Measurements from ENCODE around the gene ZNF839.

DNA sequence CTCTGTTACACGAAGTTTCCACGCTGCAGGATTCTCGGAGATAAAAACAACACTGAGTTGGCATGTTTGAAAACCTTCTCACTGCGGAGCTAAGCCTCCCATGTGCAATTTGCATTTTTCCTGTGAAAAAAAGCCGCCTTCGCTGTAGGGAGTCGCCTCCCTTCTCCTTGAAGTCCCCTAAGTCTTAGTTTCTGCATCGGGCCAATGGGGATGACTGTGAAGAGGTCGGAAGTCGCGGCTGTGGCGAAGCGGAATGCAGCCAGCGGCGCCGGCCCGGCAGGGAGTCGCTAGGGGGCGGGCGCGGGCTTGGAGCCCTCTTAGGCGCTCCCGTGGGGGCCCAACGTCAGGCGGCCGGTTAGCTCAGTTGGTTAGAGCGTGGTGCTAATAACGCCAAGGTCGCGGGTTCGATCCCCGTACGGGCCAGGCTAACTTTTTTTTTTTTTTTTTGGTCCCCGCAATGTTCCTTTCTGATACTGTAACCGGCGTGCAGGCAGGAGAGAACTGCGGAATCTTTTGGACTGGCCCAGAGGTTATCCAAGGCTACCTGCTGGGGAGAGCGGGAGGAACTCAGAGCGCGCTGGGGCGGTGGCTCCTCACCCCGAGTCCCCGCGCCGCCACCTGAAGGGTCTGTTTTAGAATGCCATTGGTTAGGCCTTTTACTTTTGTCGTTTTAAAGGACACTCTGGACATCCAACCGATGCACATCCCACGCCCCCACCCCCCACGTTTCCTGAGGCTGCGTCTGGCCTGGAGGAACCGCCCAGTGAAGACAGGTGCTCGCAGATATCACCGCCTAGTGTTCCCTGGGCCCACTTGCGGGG lies 2.6 kb upstream of the ZNF839 start:
- TF ChIP-seq, protein P1, sequence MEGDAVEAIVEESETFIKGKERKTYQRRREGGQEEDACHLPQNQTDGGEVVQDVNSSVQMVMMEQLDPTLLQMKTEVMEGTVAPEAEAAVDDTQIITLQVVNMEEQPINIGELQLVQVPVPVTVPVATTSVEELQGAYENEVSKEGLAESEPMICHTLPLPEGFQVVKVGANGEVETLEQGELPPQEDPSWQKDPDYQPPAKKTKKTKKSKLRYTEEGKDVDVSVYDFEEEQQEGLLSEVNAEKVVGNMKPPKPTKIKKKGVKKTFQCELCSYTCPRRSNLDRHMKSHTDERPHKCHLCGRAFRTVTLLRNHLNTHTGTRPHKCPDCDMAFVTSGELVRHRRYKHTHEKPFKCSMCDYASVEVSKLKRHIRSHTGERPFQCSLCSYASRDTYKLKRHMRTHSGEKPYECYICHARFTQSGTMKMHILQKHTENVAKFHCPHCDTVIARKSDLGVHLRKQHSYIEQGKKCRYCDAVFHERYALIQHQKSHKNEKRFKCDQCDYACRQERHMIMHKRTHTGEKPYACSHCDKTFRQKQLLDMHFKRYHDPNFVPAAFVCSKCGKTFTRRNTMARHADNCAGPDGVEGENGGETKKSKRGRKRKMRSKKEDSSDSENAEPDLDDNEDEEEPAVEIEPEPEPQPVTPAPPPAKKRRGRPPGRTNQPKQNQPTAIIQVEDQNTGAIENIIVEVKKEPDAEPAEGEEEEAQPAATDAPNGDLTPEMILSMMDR (IDR thresholded peaks at IDR 0.05), result peak; percentile 79
- no peak for TF ChIP-seq ZFX (IDR thresholded peaks at IDR 0.05; ENCODE audit: borderline replicate concordance)
